T-cell (primary cell): ENCODE measurements around the gene ZNF341. TPM values are rescaled to one million over a fixed set of nuclear protein-coding genes. Genes with fewer than 3 reads are reported as not detected.

Source experiments
- ATAC-seq, 4 experiments: fragments of 200-7000 bp in 3 of 4; fragments of 150-1000 bp in 1 of 4; cut with Tn5 transposase; replicated peaks in 1 of 4; 1 replicate in 3 of 4; 2 replicates in 1 of 4; pipeline ENCODE4 v1.10.0; 2021; ENCODE audit warnings: moderate library complexity in 3 of 4, mild to moderate bottlenecking in 2 of 4, moderate number of reproducible peaks in 1 of 4
- CTCF ChIA-PET, 2 donors: fragments of 300-600 bp; sonication (Branson Sonifier 250); formaldehyde crosslinking; loops; one replicate each; lab custom pipeline; 2022; ENCODE audit warnings: antibody characterized with exemption in 2 of 2; lab: Charles Lee
- POLR2A ChIA-PET, 2 donors: fragments of 300-600 bp; sonication (Branson Sonifier 250); formaldehyde crosslinking; loops; one replicate each; lab custom pipeline; 2022; ENCODE audit warnings: antibody characterized with exemption in 2 of 2; lab: Charles Lee
- DNase-seq, 35 experiments: peaks; one replicate each; pipeline versions ENCODE4 v3.0.0 to v3.0.0-alpha.2; 2013 to 2023
- H3K27ac ChIP-seq: one replicate; pipeline ENCODE4 v1.5.1; 2013; ENCODE audit warnings: low read length
- H3K27me3 ChIP-seq, 2 experiments: replicated peaks in 1 of 2; 1 replicate in 1 of 2; 2 replicates in 1 of 2; pipeline versions ENCODE4 v1.6.1 to v1.7.0; 2013; ENCODE audit warnings: low read length in 1 of 2, mixed read lengths in 1 of 2; ENCODE audit not compliant: control insufficient read depth in 2 of 2, insufficient read depth in 2 of 2; ENCODE audit errors: extremely low read depth in 1 of 2
- H3K36me3 ChIP-seq, 2 donors: 1 replicate in 1 of 2; 2 replicates in 1 of 2; pipeline versions ENCODE4 v1.6.1 to v1.7.0; 2013; ENCODE audit warnings: low read length in 1 of 2; ENCODE audit not compliant: control insufficient read depth in 2 of 2, insufficient read depth in 1 of 2; ENCODE audit errors: extremely low read depth in 1 of 2
- H3K4me1 ChIP-seq, 2 experiments: 1 replicate in 1 of 2; 2 replicates in 1 of 2; pipeline versions ENCODE4 v1.6.1 to v1.7.0; 2013; ENCODE audit warnings: low read length in 2 of 2, mixed read lengths in 1 of 2; ENCODE audit not compliant: insufficient read depth in 2 of 2, control insufficient read depth in 1 of 2; ENCODE audit errors: extremely low read depth in 1 of 2
- H3K4me3 ChIP-seq, 2 donors: 1 replicate in 1 of 2; 2 replicates in 1 of 2; pipeline versions ENCODE4 v1.5.1 to v1.7.0; 2013; ENCODE audit warnings: mild to moderate bottlenecking in 2 of 2, low read length in 1 of 2, moderate library complexity in 1 of 2; ENCODE audit not compliant: control insufficient read depth in 1 of 2; ENCODE audit errors: extremely low read depth in 1 of 2
- H3K9me3 ChIP-seq: 2 replicates; pipeline ENCODE4 v1.7.0; 2013
- H3K27ac Mint-ChIP-seq, 2 donors: one replicate each; pipeline ENCODE4 v1.8.0; 2020 to 2021; ENCODE audit warnings: mild to moderate bottlenecking in 2 of 2, mixed read lengths in 2 of 2
- H3K27me3 Mint-ChIP-seq, 2 donors: one replicate each; pipeline ENCODE4 v1.8.0; 2021 to 2022; ENCODE audit warnings: mixed read lengths in 2 of 2
- H3K36me3 Mint-ChIP-seq: one replicate; pipeline ENCODE4 v1.8.0; 2021; ENCODE audit warnings: mixed read lengths
- H3K4me1 Mint-ChIP-seq, 3 donors: one replicate each; pipeline ENCODE4 v1.8.0; 2020 to 2022; ENCODE audit warnings: mixed read lengths in 3 of 3, mild to moderate bottlenecking in 1 of 3
- H3K4me3 Mint-ChIP-seq, 3 donors: one replicate each; pipeline ENCODE4 v1.8.0; 2020 to 2022; ENCODE audit warnings: mild to moderate bottlenecking in 3 of 3, mixed read lengths in 3 of 3, moderate library complexity in 3 of 3
- H3K9me3 Mint-ChIP-seq, 3 donors: one replicate each; pipeline ENCODE4 v1.8.0; 2020 to 2022; ENCODE audit warnings: mixed read lengths in 3 of 3
- WGBS: methylation state at CpG from one replicate; pipeline ENCODE4 v1.1.5; 2013; ENCODE audit warnings: missing lambda C conversion rate; ENCODE audit not compliant: insufficient coverage; 5-methylcytosine and 5-hydroxymethylcytosine counted together
- total RNA-seq, 35 experiments: library from RNA in 6 of 35; stranded (reverse) in 6 of 35; fragments of 120-200 nt in 1 of 35; gene quantifications; one replicate each; pipeline versions ENCODE4 v1.2.1 to v1.2.4 and lab custom pipeline; 2013 to 2026

Gene ZNF341
- total RNA-seq, 5 donors from 2014 or later (not counting 1 experiment from before 2014, with no cell fraction given) = 4.0 to 6.1 (median 5.6) TPM

DNA sequence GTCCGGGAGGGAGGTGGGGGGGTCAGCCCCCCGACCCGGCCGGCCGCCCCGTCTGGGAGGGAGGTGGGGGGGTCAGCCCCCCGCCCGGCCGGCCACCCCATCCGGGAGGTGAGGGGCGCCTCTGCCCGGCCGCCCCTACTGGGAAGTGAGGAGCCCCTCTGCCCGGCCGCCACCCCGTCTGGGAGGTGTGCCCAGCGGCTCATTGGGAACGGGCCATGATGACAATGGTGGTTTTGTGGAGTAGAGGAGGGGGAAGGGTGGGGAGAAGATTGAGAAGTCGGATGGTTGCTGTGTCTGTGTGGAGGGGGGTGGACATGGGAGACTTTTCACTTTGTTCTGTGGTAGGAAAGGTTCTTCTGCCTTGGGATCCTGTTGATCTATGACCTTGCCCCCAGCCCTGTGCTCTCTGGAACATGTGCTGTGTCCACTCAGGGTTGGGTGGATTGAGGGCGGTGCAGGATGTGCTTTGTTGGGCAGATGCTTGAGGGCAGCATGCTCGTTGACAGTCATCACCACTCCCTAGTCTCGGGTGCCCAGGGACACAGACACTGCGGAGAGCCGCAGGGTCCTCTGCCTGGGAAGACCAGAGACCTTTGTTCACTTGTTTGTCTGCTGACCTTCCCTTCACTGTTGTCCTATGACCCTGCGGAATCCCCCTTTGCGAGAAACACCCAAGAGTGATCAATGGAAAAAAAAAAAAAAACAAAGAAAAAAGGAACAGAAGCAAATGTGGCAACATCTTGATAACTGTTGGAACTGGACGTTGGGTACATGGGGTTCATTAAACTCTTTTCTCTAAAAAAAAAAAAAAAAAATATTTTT, 30.0 kb upstream of the ZNF341 start:
- no peak overlapping the region for H3K27ac Mint-ChIP-seq
- Histone ChIP-seq H3K4me3 (no peak overlapping the region), H3K27ac (no peak overlapping the region), H3K36me3 (peaks cover under 1 to 6% of the 10 kb centered on the region in 2 donors), H3K9me3 (no peaks in the 10 kb centered on the region), H3K27me3 (no peaks in the 10 kb centered on the region), H3K4me1 (no peaks in the 10 kb centered on the region)
- H3K36me3 Mint-ChIP-seq = peaks cover 2% of the 10 kb centered on the region
- ChIA-PET POLR2A (no interaction called here), CTCF (no interaction called here)
- 100% methylated on average over 8 of the region's 27 CpGs for WGBS
- H3K27me3 Mint-ChIP-seq = no peaks in the 10 kb centered on the region
- no peaks in the 10 kb centered on the region for H3K4me1 Mint-ChIP-seq
- no peak for ATAC-seq
- H3K4me3 Mint-ChIP-seq = no peak overlapping the region
- DNase-seq = no peak
- H3K9me3 Mint-ChIP-seq = no peaks in the 10 kb centered on the region

DNA sequence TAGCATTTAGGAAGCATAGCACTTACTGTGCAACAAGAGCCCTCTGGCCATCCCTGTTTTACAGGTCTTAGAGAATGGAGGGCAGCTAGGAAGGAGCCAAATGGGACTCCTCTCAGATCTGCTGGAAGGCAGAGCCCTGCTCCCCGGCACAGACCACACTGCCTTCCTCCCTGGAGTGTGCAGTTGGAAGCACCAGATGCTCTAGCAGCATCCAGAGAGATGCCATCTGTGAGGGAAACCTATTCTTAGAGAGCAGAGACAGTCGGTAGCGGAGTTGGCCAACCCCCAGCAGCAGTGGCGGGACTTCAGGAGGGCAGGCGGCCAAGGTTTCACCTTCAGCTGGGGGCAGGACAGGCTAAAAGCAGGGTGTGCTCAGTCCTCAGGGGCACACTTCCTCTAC, 28.9 kb upstream of the ZNF341 start:
- H3K27me3 ChIP-seq = no peaks in the 10 kb centered on the region
- no peak overlapping the region for H3K4me3 ChIP-seq
- no peaks in the 10 kb centered on the region for H3K4me1 Mint-ChIP-seq
- H3K36me3 ChIP-seq = peaks cover 6 to 10% of the 10 kb centered on the region in 2 donors
- H3K27ac ChIP-seq = no peak overlapping the region
- H3K36me3 Mint-ChIP-seq = peaks cover 10% of the 10 kb centered on the region
- ChIA-PET CTCF (no interaction called here), POLR2A (no interaction called here)
- DNase-seq (no peak), ATAC-seq (no peak)
- H3K9me3 Mint-ChIP-seq = no peaks in the 10 kb centered on the region
- H3K9me3 ChIP-seq = no peaks in the 10 kb centered on the region
- 96% methylated on average over 5 of the region's 5 CpGs for WGBS
- H3K27me3 Mint-ChIP-seq = no peaks in the 10 kb centered on the region
- H3K27ac Mint-ChIP-seq = no peak overlapping the region
- H3K4me1 ChIP-seq = no peaks in the 10 kb centered on the region
- no peak overlapping the region for H3K4me3 Mint-ChIP-seq

DNA sequence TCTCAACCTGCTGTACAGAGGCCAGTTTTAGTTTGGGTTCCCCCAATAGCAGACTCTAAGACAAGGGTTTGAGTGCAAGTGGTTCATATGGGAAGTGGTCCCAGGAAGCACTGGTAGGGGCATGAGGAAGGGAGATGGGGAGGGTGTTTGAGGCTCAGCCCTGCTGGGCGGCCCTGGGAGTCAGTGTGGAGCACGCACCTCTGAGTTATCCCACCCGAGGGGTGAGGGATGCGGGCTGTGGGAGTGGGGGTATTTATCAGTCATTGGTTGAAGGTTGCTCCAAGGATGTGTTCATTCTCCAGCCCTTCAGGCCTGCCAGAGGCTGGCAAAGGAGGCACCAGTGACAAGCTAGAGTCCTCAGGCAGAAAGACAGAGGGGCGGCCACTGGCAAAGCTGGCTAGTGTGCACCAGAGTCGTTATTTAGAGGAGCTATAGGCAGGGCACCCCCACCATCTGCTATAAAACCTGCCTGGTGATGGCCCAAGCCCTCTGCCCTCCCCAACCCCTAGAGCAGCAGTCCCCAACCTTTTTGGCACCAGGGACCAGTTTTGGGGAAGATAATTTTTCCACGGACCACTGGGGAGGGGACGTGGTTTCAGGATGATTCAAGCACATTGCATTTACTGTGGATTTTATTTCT, 28.2 kb upstream of the ZNF341 start:
- H3K27ac Mint-ChIP-seq = no peak overlapping the region
- Histone ChIP-seq H3K27ac (no peak overlapping the region), H3K9me3 (no peaks in the 10 kb centered on the region), H3K4me3 (no peak overlapping the region), H3K27me3 (no peaks in the 10 kb centered on the region), H3K36me3 (peaks cover 6 to 10% of the 10 kb centered on the region in 2 donors), H3K4me1 (no peaks in the 10 kb centered on the region)
- ChIA-PET CTCF (no interaction called here), POLR2A (no interaction called here)
- no peak for DNase-seq
- H3K9me3 Mint-ChIP-seq = no peaks in the 10 kb centered on the region
- H3K4me3 Mint-ChIP-seq = no peak overlapping the region
- H3K4me1 Mint-ChIP-seq = no peaks in the 10 kb centered on the region
- ATAC-seq = no peak
- WGBS = 89% methylated on average over 5 of the region's 8 CpGs
- no peaks in the 10 kb centered on the region for H3K27me3 Mint-ChIP-seq
- peaks cover 10% of the 10 kb centered on the region for H3K36me3 Mint-ChIP-seq

DNA sequence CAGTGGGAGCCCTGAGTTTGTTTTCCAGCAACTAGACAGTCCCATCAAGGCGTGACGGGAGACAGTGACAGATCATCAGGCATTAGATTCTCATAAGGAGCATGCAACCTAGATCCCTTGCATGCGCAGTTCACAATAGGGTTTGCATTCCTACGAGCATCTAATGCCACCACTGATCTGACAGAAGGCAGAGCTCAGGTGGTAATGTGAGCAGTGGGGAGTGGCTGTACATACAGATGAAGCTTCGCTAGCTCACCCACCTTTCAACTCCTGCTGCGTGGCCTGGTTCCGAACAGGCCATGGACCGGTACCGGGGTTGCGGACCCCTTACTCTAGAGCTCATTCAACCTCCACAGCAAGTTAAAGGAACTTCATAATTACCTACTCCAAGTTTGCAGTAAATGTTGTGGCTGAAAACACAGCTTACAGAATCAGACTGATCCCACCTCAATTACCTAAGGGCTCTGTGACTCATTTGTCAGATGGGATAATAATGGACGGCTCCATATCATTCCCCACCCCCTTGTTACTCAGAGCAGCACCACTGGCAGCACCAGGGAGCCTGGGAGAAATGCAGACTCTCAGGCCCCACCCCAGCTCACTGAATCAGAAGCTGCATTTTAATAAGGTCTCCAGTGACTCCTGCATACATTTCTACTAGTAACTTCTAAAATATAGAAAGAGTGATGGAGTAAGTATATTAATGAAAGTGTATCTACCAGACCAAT, 27.4 kb upstream of the ZNF341 start:
- CTCF ChIA-PET = no interaction called here
- no peaks in the 10 kb centered on the region for H3K27me3 ChIP-seq
- no peaks in the 10 kb centered on the region for H3K4me1 Mint-ChIP-seq
- peaks cover 10% of the 10 kb centered on the region for H3K36me3 Mint-ChIP-seq
- no peak overlapping the region for H3K27ac ChIP-seq
- no peaks in the 10 kb centered on the region for H3K27me3 Mint-ChIP-seq
- no peak overlapping the region for H3K4me3 Mint-ChIP-seq
- ATAC-seq (no peak), DNase-seq (no peak)
- no peaks in the 10 kb centered on the region for H3K4me1 ChIP-seq
- H3K27ac Mint-ChIP-seq = no peak overlapping the region
- peaks cover 6 to 10% of the 10 kb centered on the region in 2 donors for H3K36me3 ChIP-seq
- WGBS = 98% methylated on average over 7 of the region's 11 CpGs
- no peaks in the 10 kb centered on the region for H3K9me3 Mint-ChIP-seq
- no peak overlapping the region for H3K4me3 ChIP-seq
- POLR2A ChIA-PET = interaction anchor here in 1 of 2 donors (0.6 kb wide), 2 partner anchors 63 to 104 kb away, joined by 4 to 7 read pairs; no protein-coding TSS in a partner anchor
- no peaks in the 10 kb centered on the region for H3K9me3 ChIP-seq

DNA sequence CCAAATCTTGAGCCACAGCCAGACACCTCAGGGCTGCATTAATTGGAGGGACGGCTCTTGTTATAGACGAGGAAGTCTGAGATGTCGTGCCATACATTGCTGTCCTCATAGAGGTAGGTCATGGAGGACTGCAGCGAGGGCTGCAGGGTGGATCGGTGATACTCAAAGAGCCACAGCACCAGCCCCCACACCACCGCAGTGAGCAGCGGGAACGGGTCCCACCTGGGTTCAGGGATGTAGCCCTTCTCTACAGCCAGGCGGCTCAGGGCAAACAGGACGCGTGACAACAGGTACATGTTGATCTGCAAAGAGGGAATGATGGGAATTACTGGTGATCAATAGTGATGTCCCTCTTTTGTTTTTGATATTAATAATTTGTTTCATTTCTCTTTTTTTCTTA, 24.1 kb upstream of the ZNF341 start:
- Histone ChIP-seq H3K4me3 (no peak overlapping the region), H3K27me3 (no peaks in the 10 kb centered on the region), H3K4me1 (peaks cover 0 to 8% of the 10 kb centered on the region in 2 experiments), H3K9me3 (no peaks in the 10 kb centered on the region), H3K36me3 (peaks cover 12 to 28% of the 10 kb centered on the region in 2 donors), H3K27ac (no peak overlapping the region)
- Mint-ChIP-seq H3K4me3 (no peak overlapping the region), H3K4me1 (peaks cover 8 to 13% (median 10%) of the 10 kb centered on the region in 3 donors), H3K27ac (no peak overlapping the region), H3K36me3 (peaks cover 26% of the 10 kb centered on the region), H3K9me3 (no peaks in the 10 kb centered on the region), H3K27me3 (no peaks in the 10 kb centered on the region)
- 100% methylated on average over 1 of the region's 11 CpGs for WGBS
- ChIA-PET CTCF (interaction anchor here in 1 of 2 donors (0.6 kb wide), 1 partner anchor 13 kb away, joined by 5 read pairs; no protein-coding TSS in a partner anchor), POLR2A (no interaction called here)
- ATAC-seq (no peak), DNase-seq (no peak)

DNA sequence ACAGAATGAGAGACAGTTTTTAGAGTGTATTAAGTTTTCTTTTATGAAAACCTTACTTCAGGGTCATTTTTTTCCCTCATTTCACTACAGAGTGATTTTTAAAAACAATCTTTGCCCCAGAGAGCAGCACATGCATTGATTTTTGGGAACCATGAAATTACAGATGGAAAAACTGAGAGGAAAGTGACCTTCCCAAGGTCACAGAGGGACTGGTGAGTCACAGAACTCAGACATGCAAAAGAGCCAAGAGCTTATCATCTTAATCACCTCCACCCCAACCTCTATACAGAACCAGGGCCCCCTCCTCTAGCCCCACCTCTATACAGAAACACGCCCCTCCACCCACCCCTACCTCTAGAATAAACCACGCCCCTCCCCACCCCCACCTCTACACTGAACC, 22.4 kb upstream of the ZNF341 start:
- no CpG with 5 or more reads among the region's 2 CpGs for WGBS
- Histone ChIP-seq H3K36me3 (peaks cover 18 to 43% of the 10 kb centered on the region in 2 donors), H3K9me3 (no peaks in the 10 kb centered on the region), H3K27ac (no peak overlapping the region), H3K4me3 (no peak overlapping the region), H3K27me3 (no peaks in the 10 kb centered on the region), H3K4me1 (peaks cover 0 to 8% of the 10 kb centered on the region in 2 experiments)
- Mint-ChIP-seq H3K27me3 (no peaks in the 10 kb centered on the region), H3K9me3 (no peaks in the 10 kb centered on the region), H3K36me3 (peaks cover 39% of the 10 kb centered on the region), H3K4me1 (peaks cover 8 to 24% (median 10%) of the 10 kb centered on the region in 3 donors), H3K27ac (peak overlapping the region in 1 of 2 donors; percentile 31), H3K4me3 (no peak overlapping the region)
- ChIA-PET CTCF (no interaction called here), POLR2A (no interaction called here)
- ATAC-seq (no peak), DNase-seq (no peak)
